Chondrocyte (in vitro differentiated cells): ENCODE results near the gene PLCH1. TPM values are rescaled to one million over a fixed set of nuclear protein-coding genes. Genes with fewer than 3 reads are reported as not detected.

Experiments
- DNase-seq: peaks from one replicate; pipeline ENCODE4 v3.0.0; 2021; ENCODE audit warnings: mixed read lengths, low spot score
- H3K27ac Mint-ChIP-seq: one replicate; pipeline ENCODE4 v1.8.0; 2021; ENCODE audit warnings: mild to moderate bottlenecking, moderate library complexity, mixed read lengths; ENCODE audit not compliant: unreplicated experiment
- H3K27me3 Mint-ChIP-seq: 2 replicates; pipeline ENCODE4 v1.8.0; 2021; ENCODE audit warnings: low read depth, mixed read lengths
- H3K36me3 Mint-ChIP-seq: 2 replicates; pipeline ENCODE4 v1.8.0; 2021; ENCODE audit warnings: low read depth, mixed read lengths
- H3K4me1 Mint-ChIP-seq: 2 replicates; pipeline ENCODE4 v1.8.0; 2021; ENCODE audit warnings: low read depth, mild to moderate bottlenecking, mixed read lengths
- H3K4me3 Mint-ChIP-seq: one replicate; pipeline ENCODE4 v1.8.0; 2021; ENCODE audit warnings: mild to moderate bottlenecking, moderate library complexity, mixed read lengths; ENCODE audit not compliant: unreplicated experiment
- H3K9me3 Mint-ChIP-seq: 2 replicates; pipeline ENCODE4 v1.8.0; 2021; ENCODE audit warnings: low read depth, mixed read lengths
- total RNA-seq: library from RNA; stranded (reverse); gene quantifications from 3 replicates; pipeline ENCODE4 v1.2.1, GENCODE V29; 2021
- TF ChIP-seq, protein P1 (sequence below): fragments of 200-600 bp; sonication (generic); IDR thresholded peaks from 2 replicates; pipeline ENCODE4 v1.5.0; 2021; ENCODE audit warnings: antibody characterized with exemption, mild to moderate bottlenecking, moderate library complexity

PLCH1 gene
- total RNA-seq, 1 donor from 2014 or later: 0.17 TPM

DNA sequence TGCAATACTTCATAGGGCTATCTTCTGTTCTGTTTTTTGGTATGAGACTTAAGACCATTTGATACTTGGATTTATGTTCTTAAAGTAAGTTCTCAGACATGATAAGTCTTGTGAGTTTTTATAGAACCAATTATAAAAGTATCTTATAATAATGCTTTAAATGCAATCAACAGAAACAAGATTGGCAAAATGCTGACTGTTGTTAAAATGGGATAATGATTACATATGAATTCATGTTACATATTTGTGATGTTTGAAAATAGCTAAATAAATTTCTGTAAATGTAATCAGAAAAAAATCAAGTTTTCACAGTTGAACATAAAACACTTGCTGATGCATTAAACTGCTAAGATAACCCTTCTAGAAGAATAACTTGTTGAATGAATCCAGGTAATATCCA, 148.3 kb downstream of the PLCH1 start:
- no peaks in the 10 kb centered on the region for H3K4me1 Mint-ChIP-seq
- H3K4me3 Mint-ChIP-seq: no peak overlapping the region
- DNase-seq: no peak
- no peak overlapping the region for H3K27ac Mint-ChIP-seq
- no peaks in the 10 kb centered on the region for H3K9me3 Mint-ChIP-seq
- TF ChIP-seq, protein P1, sequence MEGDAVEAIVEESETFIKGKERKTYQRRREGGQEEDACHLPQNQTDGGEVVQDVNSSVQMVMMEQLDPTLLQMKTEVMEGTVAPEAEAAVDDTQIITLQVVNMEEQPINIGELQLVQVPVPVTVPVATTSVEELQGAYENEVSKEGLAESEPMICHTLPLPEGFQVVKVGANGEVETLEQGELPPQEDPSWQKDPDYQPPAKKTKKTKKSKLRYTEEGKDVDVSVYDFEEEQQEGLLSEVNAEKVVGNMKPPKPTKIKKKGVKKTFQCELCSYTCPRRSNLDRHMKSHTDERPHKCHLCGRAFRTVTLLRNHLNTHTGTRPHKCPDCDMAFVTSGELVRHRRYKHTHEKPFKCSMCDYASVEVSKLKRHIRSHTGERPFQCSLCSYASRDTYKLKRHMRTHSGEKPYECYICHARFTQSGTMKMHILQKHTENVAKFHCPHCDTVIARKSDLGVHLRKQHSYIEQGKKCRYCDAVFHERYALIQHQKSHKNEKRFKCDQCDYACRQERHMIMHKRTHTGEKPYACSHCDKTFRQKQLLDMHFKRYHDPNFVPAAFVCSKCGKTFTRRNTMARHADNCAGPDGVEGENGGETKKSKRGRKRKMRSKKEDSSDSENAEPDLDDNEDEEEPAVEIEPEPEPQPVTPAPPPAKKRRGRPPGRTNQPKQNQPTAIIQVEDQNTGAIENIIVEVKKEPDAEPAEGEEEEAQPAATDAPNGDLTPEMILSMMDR: no peak
- H3K36me3 Mint-ChIP-seq: no peaks in the 10 kb centered on the region
- peaks cover 4% of the 10 kb centered on the region for H3K27me3 Mint-ChIP-seq

DNA sequence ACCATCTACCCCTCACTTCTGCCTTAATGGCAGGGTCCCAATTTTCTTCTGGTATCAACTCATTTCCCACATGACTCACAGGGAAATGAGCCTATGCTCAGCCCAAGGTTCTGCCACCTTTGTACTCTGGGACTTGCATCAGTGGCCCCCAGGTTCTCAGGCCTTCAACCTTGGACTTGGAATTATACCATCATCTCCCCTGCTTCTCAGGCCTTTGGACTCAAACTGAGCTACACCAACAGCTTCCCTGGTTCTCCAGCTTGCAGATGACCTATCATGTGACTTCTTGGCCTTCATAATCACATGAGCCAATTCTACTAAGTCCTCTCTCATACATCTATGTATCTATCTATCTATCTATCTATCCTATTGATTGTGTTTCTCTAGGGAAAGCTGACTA, 149.5 kb downstream of the PLCH1 start:
- DNase-seq: no peak
- H3K27me3 Mint-ChIP-seq: peaks cover 4% of the 10 kb centered on the region
- TF ChIP-seq, protein P1: no peak
- H3K36me3 Mint-ChIP-seq: no peaks in the 10 kb centered on the region
- no peaks in the 10 kb centered on the region for H3K9me3 Mint-ChIP-seq
- H3K27ac Mint-ChIP-seq: no peak overlapping the region
- H3K4me3 Mint-ChIP-seq: no peak overlapping the region
- no peaks in the 10 kb centered on the region for H3K4me1 Mint-ChIP-seq

DNA sequence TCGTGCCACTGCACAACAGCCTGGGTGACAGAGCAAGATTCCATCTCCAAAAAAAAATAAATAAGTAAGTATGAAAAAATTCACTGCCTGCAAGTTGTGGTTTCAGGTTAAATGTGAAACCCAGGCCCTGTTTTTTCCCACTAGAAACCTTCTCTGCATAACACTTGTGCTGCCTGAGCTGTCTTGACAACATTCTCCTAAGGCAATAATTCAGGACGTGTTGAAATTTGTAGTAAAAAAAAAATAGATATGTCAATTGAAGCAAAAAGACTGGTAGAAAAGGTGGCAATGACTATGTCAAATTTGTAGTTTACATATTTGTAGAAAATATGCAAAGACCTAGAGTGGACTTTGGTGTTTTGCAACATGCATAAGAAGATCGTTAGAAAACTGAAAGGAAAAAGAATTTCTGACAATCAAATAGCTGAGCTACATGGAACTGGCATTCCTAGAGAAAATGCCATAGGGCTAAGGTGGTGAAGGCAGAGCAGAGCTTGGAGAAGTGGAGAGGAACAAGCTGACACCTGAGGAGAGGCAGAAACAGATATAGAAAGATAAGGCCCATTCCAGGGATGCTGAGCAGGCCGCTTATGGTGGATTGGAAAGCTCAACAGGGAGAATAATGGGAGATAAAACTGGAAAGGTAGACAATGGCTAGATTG, 150.2 kb downstream of the PLCH1 start:
- no peaks in the 10 kb centered on the region for H3K9me3 Mint-ChIP-seq
- no peak for DNase-seq
- H3K27me3 Mint-ChIP-seq: peaks cover 4% of the 10 kb centered on the region

DNA sequence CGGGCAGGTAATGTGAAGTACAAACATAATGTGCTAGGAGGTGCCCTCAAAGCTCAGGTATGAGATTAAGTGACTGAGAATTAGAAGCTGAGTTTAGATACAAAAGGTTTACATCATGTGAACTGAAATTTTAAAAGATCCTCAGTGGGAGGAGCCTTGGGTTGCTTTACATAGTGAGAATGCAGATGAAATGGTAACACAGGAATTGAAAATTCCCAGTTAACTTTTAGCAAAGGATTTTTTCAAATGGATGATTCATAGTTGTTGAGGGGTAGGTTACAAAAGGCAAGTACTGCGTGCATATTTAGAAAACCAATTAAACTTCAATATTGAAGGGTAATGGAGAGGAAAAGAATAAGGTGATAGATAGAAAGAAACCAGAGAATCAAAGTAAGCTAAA, 157.3 kb downstream of the PLCH1 start:
- Mint-ChIP-seq H3K9me3 (no peaks in the 10 kb centered on the region), H3K36me3 (no peaks in the 10 kb centered on the region), H3K4me3 (no peak overlapping the region), H3K4me1 (no peaks in the 10 kb centered on the region), H3K27ac (no peak overlapping the region), H3K27me3 (peaks cover 9% of the 10 kb centered on the region)
- TF ChIP-seq, protein P1: no peak
- DNase-seq: no peak

More for the DNA sequence above, 150.2 kb downstream of the PLCH1 start:
- no peak overlapping the region for H3K27ac Mint-ChIP-seq
- no peaks in the 10 kb centered on the region for H3K36me3 Mint-ChIP-seq
- H3K4me1 Mint-ChIP-seq: no peaks in the 10 kb centered on the region
- TF ChIP-seq, protein P1: no peak
- H3K4me3 Mint-ChIP-seq: no peak overlapping the region

DNA sequence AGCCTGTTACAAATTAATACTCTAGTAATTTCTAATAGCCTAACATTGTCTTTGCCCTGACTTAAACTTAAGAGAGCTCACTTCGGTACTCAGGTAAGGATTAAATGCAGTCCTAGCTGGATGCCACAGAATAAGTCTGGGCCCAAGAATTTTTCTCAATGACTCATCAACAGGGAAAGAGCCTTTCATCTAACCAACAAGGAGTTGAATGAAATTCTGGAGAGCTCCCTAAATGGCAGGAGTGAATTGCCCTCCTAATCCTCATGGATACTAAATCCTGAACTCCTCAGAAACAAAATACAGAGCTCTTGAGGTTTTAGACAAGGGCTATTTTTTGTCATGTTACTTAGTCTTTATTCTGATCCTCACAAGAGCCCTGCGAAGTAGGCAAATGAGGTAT, 159.5 kb downstream of the PLCH1 start:
- Mint-ChIP-seq H3K4me3 (no peak overlapping the region), H3K9me3 (no peaks in the 10 kb centered on the region), H3K27me3 (peaks cover 9% of the 10 kb centered on the region), H3K36me3 (no peaks in the 10 kb centered on the region), H3K4me1 (no peaks in the 10 kb centered on the region), H3K27ac (no peak overlapping the region)
- no peak for DNase-seq
- TF ChIP-seq, protein P1: no peak
